Esophagus muscularis mucosa (tissue), 4 donors: ENCODE measurements around the gene ANKFY1.

Source experiments
- EP300 ChIP-seq: sonication (generic); formaldehyde crosslinking; IDR thresholded peaks from one replicate; pipeline ENCODE4 v1.6.1; 2017; ENCODE audit warnings: antibody characterized with exemption
- POLR2A ChIP-seq: fragments of 450-650 bp; IDR thresholded peaks from one replicate; pipeline ENCODE4 v1.6.1; 2017; ENCODE audit warnings: antibody characterized with exemption, moderate library complexity, mild to moderate bottlenecking, low read depth
- POLR2AphosphoS5 ChIP-seq, 2 donors: sonication (generic); formaldehyde crosslinking; IDR thresholded peaks; one replicate each; pipeline ENCODE4 v1.6.1; 2017; ENCODE audit warnings: antibody characterized with exemption in 2 of 2
- TF ChIP-seq, protein P1 (sequence below), 3 experiments: fragments of 200-600 bp in 2 of 3; fragments of 450-650 bp in 1 of 3; sonication (generic) in 2 of 3; IDR thresholded peaks; one replicate each; pipeline ENCODE4 v1.5.1; 2017 to 2019; ENCODE audit warnings: antibody characterized with exemption in 3 of 3, mild to moderate bottlenecking in 2 of 3, moderate library complexity in 1 of 3

DNA sequence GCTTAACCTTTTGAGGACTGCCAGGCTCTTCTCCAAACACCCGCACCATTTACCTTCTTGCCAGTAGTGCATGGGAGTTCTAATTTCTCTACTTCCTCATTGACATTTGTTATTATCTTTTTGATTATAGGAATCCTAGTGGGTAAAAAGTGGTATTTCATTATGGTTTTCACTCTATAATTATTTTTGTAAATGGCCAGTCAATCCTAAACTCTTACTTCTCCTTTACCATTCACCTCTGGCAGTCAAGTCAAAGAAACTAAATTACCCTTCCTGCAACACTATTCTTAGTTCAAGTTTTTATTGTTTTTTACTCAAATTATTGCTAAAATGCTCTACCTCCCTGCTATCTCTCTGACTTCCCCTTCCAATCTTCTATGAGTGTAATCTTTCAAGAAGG lies 29.8 kb upstream of the ANKFY1 start:
- TF ChIP-seq POLR2A (no peak), EP300 (no peak), POLR2AphosphoS5 (IDR thresholded peaks at IDR 0.05) (no peak)
- TF ChIP-seq, protein P1, sequence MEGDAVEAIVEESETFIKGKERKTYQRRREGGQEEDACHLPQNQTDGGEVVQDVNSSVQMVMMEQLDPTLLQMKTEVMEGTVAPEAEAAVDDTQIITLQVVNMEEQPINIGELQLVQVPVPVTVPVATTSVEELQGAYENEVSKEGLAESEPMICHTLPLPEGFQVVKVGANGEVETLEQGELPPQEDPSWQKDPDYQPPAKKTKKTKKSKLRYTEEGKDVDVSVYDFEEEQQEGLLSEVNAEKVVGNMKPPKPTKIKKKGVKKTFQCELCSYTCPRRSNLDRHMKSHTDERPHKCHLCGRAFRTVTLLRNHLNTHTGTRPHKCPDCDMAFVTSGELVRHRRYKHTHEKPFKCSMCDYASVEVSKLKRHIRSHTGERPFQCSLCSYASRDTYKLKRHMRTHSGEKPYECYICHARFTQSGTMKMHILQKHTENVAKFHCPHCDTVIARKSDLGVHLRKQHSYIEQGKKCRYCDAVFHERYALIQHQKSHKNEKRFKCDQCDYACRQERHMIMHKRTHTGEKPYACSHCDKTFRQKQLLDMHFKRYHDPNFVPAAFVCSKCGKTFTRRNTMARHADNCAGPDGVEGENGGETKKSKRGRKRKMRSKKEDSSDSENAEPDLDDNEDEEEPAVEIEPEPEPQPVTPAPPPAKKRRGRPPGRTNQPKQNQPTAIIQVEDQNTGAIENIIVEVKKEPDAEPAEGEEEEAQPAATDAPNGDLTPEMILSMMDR (IDR thresholded peaks at IDR 0.05) = no peak
